GM10847 (cell line): ENCODE results near the gene DBP.

Source experiments
- POLR2A ChIP-seq: IDR thresholded peaks from 2 replicates; pipeline ENCODE4 v1.6.1; 2011; ENCODE audit not compliant: insufficient read length; ENCODE audit errors: extremely low read depth

DBP gene

DNA sequence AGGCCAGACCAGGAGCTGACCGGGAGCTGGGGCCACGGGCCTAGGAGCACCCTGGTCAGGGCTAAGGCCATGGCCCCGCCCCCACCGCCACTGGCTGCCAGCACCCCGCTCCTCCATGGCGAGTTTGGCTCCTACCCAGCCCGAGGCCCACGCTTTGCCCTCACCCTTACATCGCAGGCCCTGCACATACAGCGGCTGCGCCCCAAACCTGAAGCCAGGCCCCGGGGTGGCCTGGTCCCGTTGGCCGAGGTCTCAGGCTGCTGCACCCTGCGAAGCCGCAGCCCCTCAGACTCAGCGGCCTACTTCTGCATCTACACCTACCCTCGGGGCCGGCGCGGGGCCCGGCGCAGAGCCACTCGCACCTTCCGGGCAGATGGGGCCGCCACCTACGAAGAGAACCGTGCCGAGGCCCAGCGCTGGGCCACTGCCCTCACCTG lies 11.3 kb downstream of the DBP start:
- TF ChIP-seq POLR2A: no peak

DNA sequence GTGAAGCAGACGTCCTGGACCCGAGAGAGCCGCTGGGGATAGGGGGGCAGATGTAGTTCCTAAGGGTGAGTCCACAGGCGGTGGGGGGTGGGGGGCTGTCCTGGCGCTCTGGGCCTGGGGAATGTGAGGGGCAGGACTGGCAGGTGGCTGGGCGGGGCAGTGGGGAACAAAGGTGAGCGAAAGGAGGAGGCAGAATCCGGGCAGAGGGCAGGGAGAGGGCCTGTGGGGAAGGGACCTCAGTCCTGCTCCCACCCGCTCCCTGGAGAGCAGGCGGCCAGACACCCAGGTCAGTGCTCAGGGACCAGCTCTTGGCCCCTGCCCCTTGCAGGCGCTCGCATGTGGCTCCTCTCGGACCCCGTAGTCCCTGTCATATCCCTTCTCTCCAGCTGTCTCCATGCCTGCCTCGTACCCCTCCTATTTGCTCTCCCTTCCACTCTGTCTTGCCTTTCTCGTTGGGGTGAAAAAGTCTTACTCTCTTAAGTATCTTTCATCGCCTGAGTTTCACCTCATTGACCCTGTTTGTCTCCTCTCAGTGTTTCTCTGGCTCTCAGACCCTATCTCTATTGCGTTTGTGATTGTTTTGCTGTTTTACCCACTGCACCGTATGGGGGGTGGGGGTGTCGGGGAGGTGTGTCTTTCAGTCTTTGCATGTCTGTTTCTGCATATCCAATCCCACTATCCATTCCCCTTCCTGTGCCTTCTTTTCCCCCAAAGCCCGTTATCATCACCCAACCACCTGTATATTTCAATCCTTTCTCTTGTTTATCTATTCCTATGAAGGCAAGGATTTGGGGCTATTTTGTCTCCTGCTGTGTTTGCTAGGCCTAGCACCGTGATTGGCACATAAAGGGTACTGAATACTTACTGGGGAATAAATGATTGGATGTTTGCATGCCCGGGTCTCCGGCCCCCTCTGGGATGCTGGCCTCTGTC lies 12.1 kb downstream of the DBP start:
- TF ChIP-seq POLR2A: no peak

DNA sequence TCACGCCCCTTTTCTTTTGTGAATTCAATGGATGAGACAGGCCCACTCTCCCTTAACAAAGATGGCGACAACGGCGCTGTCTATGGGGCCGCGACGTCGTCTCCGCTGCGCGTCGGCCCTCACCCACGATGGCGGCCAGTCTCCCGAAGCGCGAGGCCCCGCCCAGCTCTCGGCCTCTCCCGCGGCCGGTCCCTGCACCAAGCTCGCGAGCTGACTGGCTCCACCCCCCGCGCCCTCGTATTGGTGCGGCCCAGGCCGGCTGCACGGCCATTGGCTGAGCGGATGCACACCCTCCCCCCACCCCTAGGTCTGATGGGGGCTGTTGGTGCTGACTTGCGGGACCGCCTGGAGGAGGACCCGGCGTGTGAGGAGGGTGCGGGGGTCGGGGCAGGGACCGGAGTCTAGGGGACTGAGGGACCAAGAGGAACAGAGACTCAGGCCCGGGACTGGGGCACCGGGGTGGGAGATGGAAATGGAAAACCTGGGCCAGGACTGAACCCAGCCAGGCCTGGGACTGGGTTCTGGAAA lies 13.0 kb downstream of the DBP start:
- TF ChIP-seq POLR2A: no peak

DNA sequence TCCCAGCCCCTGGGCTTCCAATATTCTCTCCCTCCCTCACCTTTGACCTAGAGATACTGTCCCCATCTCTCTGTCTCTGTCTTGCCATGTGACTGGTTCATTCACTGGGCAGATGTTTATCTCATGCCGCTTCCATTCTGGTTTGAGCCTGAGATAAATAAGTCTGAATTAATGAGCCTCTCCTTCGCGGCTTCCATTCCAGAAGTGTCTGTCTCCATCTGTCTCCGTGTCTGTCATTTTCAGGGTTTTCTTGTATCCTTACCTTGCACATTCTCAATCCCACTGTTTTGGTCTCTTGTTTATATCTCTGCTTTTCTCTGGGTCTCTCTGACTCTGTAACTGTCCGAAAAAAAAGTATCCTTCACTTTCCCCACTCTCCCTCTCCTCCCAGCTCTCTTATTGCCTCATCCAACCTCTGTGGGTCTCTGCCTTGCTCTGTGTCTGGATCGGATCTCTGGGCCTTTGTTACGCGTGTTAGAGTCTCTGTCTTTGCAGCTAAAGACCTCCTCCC lies 13.6 kb downstream of the DBP start:
- TF ChIP-seq POLR2A: no peak

DNA sequence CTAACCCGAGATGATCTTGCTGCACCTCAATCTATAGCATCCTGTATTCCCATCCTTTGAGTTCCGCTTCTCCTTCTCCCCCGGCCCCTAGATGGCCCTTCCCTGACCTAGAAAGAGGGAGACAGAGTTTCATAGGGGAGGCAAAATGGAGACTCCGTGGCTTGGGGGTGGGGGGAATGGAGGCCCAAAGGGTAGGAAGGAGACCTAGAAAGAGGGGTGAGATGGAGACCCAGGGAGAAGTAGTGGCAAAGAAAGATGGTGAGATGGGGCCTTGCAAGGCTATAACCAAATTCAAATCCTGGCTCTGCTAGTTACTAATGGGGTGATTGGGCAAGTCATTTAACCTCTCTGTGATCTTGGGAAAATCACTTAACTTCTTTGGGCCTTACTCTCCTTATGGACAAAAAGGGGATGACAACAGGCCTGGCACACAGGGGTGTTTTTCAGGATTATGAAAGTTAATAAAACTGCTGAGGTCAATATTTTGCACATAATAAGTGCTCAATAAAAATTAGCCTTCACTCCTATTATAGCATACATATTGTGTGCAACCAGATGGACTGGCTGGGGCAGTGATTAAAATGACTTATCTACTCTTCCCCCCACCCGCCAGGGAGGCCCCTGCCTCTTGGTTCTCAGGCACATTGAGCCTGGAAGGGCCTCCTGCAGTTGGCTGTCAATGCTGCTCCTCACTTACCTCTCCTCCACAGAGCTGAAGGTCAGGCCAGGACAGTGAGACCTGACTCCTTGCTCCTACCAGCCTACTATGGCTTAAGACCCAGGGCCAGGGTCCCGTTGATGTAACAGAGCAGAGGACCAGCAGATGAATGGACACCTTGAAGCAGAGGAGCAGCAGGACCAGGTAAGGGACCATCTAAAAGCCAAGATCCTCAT lies 17.2 kb downstream of the DBP start:
- no peak for TF ChIP-seq POLR2A

DNA sequence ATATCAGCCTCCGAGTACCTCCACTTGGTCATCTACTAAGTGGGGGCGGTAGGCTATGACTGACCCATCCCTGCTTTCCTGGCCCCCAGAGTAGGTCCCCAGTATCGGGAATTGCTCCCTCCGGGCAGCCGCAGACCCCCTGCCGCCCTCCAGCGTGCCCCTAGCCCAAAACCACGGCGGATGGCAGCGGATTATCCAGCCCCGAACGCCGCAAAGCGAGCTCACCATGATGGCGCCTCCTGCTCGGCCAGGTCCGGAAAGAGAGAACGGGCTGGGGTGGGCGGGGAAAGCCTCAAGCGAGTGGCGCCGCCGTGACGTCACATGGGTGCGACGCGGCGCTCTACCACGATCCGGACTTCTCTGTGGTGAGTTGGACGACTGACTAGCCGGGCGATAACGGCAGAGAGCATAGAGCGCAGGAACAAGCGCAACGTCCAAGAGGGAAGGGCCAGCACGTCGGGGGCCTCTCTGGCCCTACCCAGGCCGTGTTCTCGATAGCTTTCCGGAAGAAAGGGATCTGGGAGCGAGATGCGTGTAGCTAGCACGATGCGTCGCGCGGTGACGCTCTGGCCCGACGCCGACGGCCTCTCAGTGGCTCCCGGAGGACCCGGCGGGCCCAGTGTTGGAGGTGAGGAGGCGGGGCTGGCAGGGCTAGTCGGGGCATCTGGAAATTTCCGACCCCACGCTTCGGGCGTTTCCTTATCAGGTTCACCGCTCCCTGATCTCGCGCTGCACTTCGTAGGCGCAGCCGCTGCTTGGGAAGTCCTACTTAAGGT lies 18.1 kb downstream of the DBP start, which contains the start of the genes RPL18 and SPHK2:
Gene RPL18, minus strand, starts transcription at position 263 of the 776 bp plus-strand sequence. Its CDS starts 35 bp downstream, at position 228.
Gene SPHK2, plus strand, starts transcription at position 591 of the 776 bp plus-strand sequence. CDS start 1,009 bp downstream, outside the sequence.
- TF ChIP-seq POLR2A: peak; percentile 99

DNA sequence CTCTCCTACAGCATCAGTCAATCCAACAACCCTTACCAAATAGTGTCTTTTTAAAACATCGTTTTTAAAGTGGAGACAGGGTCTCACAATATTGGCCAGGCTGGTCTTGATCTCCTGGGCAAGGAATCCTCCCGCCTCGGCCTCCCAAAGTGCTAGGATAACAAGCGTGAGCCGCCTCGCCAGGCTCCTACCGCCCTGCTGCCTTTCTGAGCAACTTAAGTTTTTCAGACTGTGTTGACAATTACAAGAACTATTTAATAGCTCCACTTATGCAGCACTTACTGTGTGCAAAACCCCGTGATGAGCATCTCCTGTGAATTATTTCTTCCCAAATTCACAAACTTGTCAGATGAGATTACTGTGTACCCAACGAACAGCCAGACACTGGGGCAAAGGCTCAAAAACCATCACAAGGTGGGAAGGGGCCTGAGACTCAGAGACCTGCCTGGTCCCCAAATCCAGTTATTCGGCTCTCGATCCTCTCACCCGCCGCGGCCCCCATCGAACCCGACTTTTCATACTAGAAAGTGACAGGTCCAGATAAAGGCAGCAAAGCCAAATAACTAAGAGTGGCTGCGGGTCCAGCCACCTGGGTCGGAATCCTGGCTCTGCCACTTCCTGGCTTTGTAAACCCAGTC lies 18.8 kb downstream of the DBP start:
- no peak for TF ChIP-seq POLR2A

DNA sequence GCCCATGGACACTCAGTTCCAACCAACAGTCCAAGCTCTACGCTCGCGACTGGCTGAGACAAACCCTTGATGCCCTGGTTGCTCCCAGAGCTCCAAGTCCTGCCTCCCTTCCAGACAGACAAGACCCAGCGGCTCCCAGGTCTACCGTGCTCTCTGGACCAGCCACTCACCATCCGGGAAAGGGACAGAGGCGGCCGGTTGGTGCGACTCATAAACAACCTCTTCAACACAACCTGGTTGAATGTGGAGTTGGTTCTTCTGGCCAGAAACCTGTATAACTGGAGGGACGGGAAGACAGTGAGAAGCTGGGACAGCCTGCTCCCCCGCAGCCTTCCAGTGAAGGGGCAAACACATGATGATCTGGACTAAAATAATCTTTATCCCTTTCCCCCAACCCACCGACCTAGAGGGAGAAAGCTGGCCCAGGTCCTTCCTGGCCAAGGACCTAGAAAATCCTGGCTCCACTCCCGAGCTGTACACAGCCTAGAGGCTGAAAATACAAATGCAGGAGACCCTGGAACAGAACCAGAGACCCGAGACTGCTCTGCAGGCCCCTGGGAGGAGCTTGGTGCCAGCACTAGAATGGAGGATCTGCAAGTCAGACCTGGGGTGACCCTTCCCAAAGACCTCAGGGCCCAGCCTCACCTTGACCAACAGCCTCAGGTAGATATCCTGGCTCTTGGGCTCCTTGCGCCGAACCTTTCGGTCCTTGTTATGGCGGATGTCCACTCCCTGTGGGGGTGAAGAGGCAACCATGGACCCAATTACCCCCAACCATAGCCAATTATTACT lies 19.8 kb downstream of the DBP start:
- no peak for TF ChIP-seq POLR2A

DNA sequence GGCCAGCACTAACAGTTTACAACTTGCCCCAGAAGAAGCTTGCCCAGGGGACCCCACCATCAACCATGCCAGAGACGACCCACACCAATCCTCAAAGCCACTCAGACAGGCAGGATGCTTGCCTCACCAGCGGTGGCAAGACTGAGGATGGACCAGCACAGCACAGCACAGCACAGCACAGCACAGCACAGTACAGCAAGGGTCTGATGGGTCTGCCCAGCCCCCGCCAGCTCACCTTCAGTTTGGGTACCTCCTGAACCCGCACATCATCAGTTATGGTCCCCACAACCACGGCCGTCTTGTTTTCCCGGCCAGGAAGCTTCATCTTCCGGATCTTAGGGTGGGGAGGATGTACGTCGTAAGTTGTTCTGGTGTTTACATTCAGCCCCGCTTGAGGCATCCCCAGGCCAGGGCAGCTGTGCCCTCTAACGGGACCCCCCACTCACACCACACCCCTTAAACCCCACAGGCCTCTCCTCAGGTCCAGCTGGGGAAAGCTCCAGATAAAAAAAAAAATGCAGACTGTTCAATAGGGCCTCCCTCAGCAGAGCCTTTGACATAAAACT lies 20.6 kb downstream of the DBP start:
- TF ChIP-seq POLR2A: no peak

DNA sequence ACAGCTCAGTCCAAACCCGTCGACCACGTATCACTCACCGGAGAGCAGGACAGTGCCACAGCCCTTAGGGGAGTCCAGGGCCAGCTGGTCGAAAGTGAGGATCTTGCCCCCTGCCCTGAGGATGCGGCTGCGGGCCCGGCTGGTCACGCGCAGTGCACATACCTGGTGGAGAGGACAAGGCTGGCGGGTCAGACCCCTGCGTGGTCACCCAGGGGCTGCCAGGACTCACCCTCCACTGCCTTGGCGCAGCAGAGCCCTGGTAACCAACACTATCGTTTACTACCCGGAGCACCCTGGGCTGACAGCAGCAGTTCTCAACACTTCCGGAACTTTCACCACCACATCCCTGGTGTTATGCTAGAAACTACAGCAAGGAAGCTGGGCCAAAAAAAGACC lies 21.1 kb downstream of the DBP start:
- TF ChIP-seq POLR2A: no peak

DNA sequence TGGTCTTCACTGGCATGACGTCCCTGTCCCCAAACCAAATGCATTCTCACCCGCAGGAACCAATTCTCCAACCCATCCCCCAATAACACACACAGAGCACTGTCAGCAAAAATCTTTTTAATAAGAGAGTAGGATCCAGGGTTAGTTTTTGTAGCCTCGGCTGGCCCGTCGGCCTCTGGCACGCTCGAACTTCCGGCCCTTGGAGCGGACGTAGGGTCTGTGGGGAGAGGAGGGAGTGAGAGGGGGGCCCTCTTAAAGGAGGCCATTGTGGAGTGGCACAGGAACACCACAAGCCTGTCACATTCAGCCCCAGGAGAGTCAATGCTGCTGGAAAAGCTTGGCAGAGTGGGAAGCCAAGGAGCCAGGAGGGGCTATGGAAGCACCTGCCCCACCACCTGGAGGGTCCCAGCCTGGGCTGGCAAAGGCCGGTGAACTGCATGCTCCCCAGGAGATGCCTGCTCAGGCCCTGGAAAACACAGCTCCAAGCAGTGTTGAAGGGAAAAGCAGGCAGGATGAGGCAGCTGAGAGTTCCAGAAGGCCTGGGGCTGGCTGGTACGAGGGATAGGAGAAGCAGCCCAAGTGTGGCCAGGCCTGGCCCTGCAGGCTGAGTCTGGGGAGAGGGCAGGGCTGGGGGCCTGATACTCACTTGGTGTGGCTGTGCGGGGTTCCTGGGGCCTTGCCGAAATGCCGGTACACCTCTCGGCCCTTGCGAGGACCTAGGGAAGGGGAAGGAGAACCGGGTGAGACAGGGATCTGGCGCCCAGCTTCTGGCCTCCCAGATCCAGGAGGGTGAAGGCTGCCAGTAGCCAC lies 21.7 kb downstream of the DBP start:
- TF ChIP-seq POLR2A: no peak

DNA sequence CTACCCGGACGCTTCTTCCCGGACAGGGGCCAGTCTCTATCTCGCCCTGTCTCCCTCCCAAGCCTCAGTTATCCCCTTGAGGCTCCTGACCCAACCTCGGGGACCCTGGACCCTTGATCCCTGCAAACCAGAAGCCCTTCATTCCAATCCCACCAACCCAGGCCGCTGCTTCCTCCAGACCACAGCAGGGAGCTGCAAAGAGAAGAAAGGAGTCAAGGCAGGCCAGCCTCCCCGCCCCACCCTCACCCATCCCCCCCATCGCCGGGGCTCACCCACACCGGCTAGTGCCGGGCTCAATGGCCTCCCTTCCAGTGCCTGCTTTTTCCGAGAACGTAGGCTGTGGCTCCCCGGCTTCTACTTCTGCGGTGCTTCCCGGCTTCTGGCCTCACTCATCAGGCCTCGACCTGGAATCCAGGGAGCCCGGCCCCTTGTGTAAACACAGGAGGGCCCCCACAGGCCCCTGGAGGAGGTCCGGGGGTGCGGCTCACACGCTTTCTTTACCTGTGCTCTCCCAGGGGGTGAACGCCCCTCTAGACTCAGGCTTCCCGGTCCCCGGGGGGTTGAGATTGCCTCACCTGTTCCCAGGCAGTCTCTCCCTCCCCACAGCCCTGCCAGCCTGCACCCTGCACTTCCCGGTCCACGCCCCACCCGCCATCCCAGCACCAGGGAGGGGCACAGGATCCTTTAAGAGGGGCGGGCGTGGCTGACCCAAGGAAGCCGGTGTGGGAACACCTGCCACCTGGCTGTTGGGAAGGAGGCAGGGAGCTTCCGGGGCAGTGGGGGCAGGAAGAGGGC lies 22.5 kb downstream of the DBP start, which contains the start of gene FAM83E:
Gene FAM83E, minus strand, starts transcription at position 641 of the 795 bp plus-strand sequence. CDS start 1,704 bp downstream, outside the sequence.
- peak; percentile 21 for TF ChIP-seq POLR2A
